ENCODE data around the gene NECTIN2. TPM values are rescaled to one million over a fixed set of nuclear protein-coding genes. Genes with fewer than 3 reads are reported as not detected.

NECTIN2 gene
- polyA plus RNA-seq (ENCODE audit: insufficient read length in 3 of 3), result 100 to 1,000 TPM; 181 to 187 (median 187) TPM
- long read RNA-seq, donor 1, transcript NECTIN2-201 (9 exons, 2,466 nt), result minor isoform, 16 of 92 reads
- long read RNA-seq, donor 1, transcript NECTIN2-202 (6 exons, 2,112 nt), result major isoform, 39 of 92 reads
- long read RNA-seq, donor 1, partial matches to known transcripts, result 37 of 92 reads
- long read RNA-seq, donor 1, other reads (novel, unspliced or antisense), result 0 of 92 reads
- long read RNA-seq, donor 2, transcript NECTIN2-201 (9 exons, 2,466 nt), result minor isoform, 30 of 111 reads
- long read RNA-seq, donor 2, transcript NECTIN2-202 (6 exons, 2,112 nt), result major isoform, 45 of 111 reads
- long read RNA-seq, donor 2, partial matches to known transcripts, result 28 of 111 reads
- long read RNA-seq, donor 2, other reads (novel, unspliced or antisense), result 7 of 111 reads
- long read RNA-seq, donor 3, transcript NECTIN2-201 (9 exons, 2,466 nt), result minor isoform, 11 of 61 reads
- long read RNA-seq, donor 3, transcript NECTIN2-202 (6 exons, 2,112 nt), result major isoform, 31 of 61 reads
- long read RNA-seq, donor 3, partial matches to known transcripts, result 19 of 61 reads
- long read RNA-seq, donor 3, other reads (novel, unspliced or antisense), result 0 of 61 reads
- long read RNA-seq, donor 4, transcript NECTIN2-201 (9 exons, 2,466 nt), result minor isoform, 25 of 121 reads
- long read RNA-seq, donor 4, transcript NECTIN2-202 (6 exons, 2,112 nt), result major isoform, 52 of 121 reads
- long read RNA-seq, donor 4, partial matches to known transcripts, result 37 of 121 reads
- long read RNA-seq, donor 4, other reads (novel, unspliced or antisense), result 7 of 121 reads
- long read RNA-seq, donor 5, transcript NECTIN2-202 (6 exons, 2,112 nt), result major isoform, 28 of 32 reads
- long read RNA-seq, donor 5, partial matches to known transcripts, result 0 of 32 reads
- long read RNA-seq, donor 5, other reads (novel, unspliced or antisense), result 0 of 32 reads
- long read RNA-seq, donor 6, transcript NECTIN2-202 (6 exons, 2,112 nt), result major isoform, 51 of 121 reads
- long read RNA-seq, donor 6, transcript NECTIN2-201 (9 exons, 2,466 nt), result minor isoform, 14 of 121 reads
- long read RNA-seq, donor 6, partial matches to known transcripts, result 56 of 121 reads
- long read RNA-seq, donor 6, other reads (novel, unspliced or antisense), result 0 of 121 reads
- long read RNA-seq, donor 7, transcript NECTIN2-202 (6 exons, 2,112 nt), result major isoform, 44 of 108 reads
- long read RNA-seq, donor 7, transcript NECTIN2-201 (9 exons, 2,466 nt), result minor isoform, 24 of 108 reads
- long read RNA-seq, donor 7, partial matches to known transcripts, result 34 of 108 reads
- long read RNA-seq, donor 7, other reads (novel, unspliced or antisense), result 5 of 108 reads
- long read RNA-seq, donor 8, transcript NECTIN2-202 (6 exons, 2,112 nt), result major isoform, 8 of 27 reads
- long read RNA-seq, donor 8, partial matches to known transcripts, result 18 of 27 reads
- long read RNA-seq, donor 8, other reads (novel, unspliced or antisense), result 0 of 27 reads
- long read RNA-seq, donor 9, transcript NECTIN2-202 (6 exons, 2,112 nt), result major isoform, 50 of 105 reads
- long read RNA-seq, donor 9, transcript NECTIN2-201 (9 exons, 2,466 nt), result minor isoform, 20 of 105 reads
- long read RNA-seq, donor 9, partial matches to known transcripts, result 34 of 105 reads
- long read RNA-seq, donor 9, other reads (novel, unspliced or antisense), result 0 of 105 reads
- long read RNA-seq, donor 10, transcript NECTIN2-202 (6 exons, 2,112 nt), result major isoform, 24 of 87 reads
- long read RNA-seq, donor 10, transcript NECTIN2-201 (9 exons, 2,466 nt), result minor isoform, 20 of 87 reads
- long read RNA-seq, donor 10, partial matches to known transcripts, result 43 of 87 reads
- long read RNA-seq, donor 10, other reads (novel, unspliced or antisense), result 0 of 87 reads
- long read RNA-seq, donor 11, transcript NECTIN2-201 (9 exons, 2,466 nt), result minor isoform, 9 of 47 reads
- long read RNA-seq, donor 11, transcript NECTIN2-202 (6 exons, 2,112 nt), result major isoform, 31 of 47 reads
- long read RNA-seq, donor 11, partial matches to known transcripts, result 7 of 47 reads
- long read RNA-seq, donor 11, other reads (novel, unspliced or antisense), result 0 of 47 reads
- long read RNA-seq, donor 12, transcript NECTIN2-201 (9 exons, 2,466 nt), result minor isoform, 33 of 146 reads
- long read RNA-seq, donor 12, transcript NECTIN2-202 (6 exons, 2,112 nt), result major isoform, 67 of 146 reads
- long read RNA-seq, donor 12, partial matches to known transcripts, result 39 of 146 reads
- long read RNA-seq, donor 12, other reads (novel, unspliced or antisense), result 7 of 146 reads
- long read RNA-seq, donor 13, transcript NECTIN2-201 (9 exons, 2,466 nt), result minor isoform, 7 of 65 reads
- long read RNA-seq, donor 13, transcript NECTIN2-202 (6 exons, 2,112 nt), result major isoform, 21 of 65 reads
- long read RNA-seq, donor 13, partial matches to known transcripts, result 37 of 65 reads
- long read RNA-seq, donor 13, other reads (novel, unspliced or antisense), result 0 of 65 reads
- long read RNA-seq, donor 14, result 0 reads
- long read RNA-seq, donor 15, transcript NECTIN2-201 (9 exons, 2,466 nt), result minor isoform, 27 of 126 reads
- long read RNA-seq, donor 15, transcript NECTIN2-202 (6 exons, 2,112 nt), result major isoform, 69 of 126 reads
- long read RNA-seq, donor 15, partial matches to known transcripts, result 22 of 126 reads
- long read RNA-seq, donor 15, other reads (novel, unspliced or antisense), result 6 of 126 reads
- long read RNA-seq, donor 16, transcript NECTIN2-201 (9 exons, 2,466 nt), result minor isoform, 23 of 124 reads
- long read RNA-seq, donor 16, transcript NECTIN2-202 (6 exons, 2,112 nt), result major isoform, 38 of 124 reads
- long read RNA-seq, donor 16, partial matches to known transcripts, result 63 of 124 reads
- long read RNA-seq, donor 16, other reads (novel, unspliced or antisense), result 0 of 124 reads

DNA sequence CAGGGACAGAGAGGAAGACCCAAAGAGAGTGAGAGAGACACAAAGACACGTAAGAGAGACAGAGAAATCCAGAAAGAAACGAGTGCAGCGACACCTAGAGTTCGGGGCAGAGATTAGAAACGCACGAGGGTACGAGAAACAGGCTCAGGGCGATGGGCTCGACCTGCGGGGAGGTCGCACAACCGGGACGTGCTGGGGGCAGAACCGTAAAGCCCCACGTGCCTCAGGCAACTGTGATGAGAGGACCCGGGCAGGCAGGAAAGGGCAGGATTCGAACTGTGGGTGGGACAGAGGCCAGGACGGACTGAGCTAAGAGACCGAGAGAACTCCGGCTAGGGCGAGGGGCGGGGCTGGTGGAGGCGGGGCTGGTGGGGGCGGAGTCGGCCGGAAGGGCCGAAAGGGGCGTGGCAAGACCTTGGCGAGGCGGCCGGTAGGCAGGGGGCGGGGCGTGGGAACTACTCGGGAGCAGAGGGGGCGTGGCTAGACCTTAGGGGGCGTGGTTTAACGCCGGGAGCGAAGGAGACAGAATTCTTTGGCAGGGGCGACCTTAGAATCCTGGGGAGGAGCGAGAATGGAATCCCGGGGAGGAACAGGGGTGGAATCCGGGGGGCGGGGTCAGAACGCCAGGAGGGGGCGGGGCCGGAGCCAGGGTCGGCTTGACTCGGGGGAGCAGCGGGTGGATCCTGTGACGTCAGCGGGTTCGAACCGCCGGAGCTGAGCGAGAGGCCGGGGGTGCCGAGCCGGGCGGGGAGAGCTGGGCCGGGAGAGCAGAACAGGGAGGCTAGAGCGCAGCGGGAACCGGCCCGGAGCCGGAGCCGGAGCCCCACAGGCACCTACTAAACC, at the start of gene NECTIN2:
NECTIN2 (plus strand) TSS at position 686 of the 843 bp plus-strand sequence. CDS start 229 bp downstream, outside the sequence.
- DNase-seq, result peak; percentile 98

DNA sequence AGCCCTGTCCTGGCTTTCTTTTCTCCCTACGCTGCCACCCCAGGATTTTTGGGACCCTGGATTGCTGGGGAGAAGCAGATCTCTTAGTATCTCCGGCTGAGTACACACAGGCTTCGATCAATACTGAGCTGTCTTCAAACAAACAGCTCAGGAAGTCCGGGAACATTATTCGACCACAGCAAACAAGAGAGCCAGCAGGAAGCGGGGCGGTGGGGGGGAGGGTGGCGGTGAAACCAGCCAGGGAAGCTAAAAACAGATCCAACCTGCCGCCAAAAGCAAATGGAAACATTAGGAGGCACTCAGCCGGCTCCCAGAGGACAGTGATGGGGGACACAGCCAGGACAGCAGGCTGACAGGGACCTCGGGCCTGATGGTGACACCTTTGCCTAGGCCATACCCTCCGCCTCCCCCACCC, 49.4 kb upstream of the NECTIN2 start:
- DNase-seq, result no peak

DNA sequence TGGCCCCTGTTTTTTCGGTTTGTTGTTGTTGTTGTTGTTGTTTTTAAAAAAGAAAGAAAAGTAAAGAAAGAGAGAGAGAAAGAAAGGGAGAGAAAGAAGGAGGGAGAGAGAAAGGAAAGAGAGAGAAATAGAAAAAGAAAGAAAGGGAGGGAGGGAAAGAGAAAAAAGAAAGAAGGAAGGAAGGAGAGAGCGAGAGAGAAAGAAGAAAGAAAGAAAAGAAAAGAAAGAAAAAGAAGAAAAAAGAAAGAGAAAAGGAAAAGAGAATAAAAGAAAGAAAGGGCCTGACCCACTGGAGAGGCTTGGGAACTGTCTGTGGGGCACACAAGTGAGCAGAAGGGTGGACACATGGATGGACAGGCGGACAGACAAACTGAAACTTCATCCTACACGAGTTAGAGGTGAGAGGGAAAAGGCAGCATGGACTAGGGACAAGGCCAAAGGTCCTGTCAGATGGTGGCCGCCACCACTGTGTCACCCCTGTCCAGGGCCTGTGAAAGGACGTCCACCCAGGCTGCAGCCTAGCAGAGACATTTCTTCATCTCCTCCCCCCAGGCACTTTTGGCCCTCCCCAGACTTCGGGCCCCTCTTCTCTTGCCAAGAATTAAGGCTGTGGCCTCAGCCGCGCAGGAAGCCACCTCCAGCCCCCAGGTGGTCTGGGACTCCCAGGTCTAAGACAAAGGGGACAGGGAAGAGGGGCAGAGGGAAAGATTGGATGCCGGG, 46.3 kb upstream of the NECTIN2 start:
- no peak for DNase-seq

DNA sequence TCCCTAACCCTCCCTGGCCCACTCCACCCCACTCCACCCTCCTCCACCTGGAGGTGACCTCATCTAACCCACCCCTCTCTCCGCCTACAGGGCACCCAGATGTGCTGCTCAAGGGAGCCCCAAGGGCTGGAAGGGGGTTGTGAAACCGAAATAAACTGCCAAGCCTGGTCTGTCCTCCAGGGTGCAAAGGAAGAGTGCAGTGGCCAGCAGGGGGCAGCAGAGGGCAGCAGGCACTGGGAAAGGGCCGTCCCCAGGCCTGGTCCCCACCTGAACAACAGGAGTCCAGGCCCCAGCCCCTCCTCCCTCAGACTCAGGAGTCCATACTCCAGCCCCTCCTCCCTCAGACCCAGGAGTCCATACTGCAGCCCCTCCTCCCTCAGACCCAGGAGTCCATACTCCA, 45.6 kb upstream of the NECTIN2 start:
- peak; percentile 78 for DNase-seq

DNA sequence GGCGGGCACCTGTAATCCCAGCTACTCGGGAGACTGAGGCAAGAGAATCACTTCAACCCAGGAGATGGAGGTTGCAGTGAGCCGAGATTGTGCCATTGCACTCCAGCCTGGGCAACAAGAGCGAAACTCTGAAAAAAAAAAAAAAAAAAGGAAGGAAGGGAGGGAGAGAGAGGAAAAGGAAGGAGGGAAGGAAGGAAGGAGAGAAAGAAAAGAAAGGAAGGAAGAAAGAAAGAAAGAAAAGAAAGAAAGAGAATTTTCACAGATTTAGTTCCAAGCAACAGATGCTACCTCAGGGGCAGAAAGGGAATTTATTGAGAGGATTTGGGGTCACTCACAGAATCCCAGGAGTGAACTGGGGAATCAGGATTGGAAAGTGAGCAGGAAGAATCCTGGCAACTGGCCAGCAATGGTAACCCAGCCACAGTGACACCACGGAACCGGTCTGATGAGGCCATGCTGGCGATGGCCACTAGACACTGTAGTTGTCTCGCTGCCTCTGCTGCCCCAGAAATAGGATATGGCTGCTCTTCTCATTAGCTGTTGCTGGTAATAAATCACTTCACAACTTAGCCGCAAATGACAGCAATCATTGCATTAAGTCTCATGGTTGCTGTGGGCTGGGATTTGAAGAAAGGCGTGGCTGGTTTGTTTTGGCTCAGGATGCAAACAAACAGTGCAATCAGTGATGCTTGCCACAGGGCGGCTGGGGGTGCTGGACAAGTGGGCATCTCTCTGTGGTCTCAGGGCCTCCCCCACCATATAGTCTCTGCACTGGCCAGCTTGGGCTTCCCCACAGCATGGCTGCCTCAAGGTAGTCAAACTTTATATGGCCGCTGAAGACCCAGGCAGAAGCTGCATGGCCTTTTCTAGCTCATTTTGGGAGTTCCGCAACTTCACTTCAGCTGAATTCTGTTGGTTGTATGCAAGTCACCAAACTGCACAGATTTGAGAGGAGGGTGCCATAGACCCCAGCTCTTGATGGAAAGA, 42.4 kb upstream of the NECTIN2 start:
- DNase-seq, result no peak

DNA sequence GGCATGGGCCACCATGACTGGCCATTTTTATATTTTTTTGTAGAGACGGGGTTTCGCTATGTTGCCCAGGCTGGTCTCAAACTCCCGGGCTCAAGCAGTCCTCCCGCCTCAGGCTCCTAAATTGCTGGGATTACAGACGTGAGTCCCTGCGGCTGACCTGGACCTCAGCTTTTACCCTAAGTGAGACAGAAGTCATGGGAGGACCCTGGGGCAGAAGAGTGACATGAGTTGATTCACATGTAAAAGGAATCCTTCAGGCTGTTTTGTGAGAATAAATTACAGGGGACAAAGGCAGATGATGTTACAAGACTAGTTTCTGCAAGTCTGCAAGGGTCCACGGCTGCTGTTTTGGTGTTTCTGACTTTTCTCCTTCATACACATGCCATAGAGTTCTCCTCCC, 39.8 kb upstream of the NECTIN2 start:
- no peak for DNase-seq

DNA sequence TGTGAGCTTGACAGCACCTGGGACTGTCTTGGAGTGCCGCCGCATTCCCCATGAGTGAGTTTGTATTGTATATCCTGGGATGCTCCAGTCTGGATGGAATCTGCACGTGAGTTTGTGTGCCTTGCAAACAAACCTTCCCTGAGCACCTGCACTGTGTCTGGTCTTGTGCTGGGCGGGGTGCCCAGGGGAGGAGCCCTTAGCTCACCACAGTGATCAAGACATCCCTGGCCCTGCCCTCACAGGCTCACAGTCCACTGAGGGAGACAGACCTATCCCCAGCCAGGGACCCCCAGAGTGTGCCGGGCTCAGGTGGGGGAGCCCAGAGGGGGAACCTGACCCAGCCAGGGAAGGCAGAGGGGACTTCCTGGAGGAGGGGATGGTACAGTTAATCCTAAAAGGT, 38.9 kb upstream of the NECTIN2 start:
- DNase-seq, result no peak

DNA sequence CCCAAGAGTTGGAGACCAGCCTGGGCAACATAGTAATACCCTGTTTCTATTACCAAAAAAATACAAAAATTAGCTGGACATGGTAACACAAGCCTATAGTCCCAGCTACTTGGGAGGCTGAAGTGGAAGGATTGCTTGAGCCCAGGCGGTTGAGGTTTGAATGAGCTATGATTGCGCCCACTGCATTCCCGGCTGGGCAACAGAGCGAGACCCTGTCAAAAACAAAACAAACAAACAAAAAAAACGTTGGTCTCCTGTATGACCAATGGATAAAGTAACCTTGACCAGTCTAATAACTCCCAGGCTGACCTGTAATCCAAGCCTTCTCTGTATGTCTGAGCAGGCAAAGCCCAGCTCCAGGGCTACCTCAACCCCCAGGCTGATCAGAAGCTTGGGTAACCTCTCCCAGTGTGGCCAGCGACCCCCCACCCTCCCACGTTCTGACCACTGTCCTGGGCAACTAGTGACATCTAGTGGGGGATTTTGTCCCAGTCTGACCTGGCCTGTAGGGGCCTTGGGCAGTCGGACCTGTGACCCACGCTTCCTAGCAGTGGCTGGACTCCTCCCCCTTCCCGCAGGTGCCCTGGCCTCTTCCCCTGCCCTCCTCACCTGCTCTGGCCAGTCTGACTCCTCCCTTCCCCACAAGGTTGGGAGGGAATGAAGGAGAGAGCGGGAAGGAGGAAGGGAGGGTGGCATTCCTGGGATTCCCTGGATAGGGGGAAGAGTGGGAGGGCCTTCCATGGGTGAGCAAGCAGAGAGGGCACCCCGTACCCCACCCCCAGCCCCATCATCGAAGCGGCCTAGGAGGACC, 38.2 kb upstream of the NECTIN2 start:
- peak; percentile 82 for DNase-seq

DNA sequence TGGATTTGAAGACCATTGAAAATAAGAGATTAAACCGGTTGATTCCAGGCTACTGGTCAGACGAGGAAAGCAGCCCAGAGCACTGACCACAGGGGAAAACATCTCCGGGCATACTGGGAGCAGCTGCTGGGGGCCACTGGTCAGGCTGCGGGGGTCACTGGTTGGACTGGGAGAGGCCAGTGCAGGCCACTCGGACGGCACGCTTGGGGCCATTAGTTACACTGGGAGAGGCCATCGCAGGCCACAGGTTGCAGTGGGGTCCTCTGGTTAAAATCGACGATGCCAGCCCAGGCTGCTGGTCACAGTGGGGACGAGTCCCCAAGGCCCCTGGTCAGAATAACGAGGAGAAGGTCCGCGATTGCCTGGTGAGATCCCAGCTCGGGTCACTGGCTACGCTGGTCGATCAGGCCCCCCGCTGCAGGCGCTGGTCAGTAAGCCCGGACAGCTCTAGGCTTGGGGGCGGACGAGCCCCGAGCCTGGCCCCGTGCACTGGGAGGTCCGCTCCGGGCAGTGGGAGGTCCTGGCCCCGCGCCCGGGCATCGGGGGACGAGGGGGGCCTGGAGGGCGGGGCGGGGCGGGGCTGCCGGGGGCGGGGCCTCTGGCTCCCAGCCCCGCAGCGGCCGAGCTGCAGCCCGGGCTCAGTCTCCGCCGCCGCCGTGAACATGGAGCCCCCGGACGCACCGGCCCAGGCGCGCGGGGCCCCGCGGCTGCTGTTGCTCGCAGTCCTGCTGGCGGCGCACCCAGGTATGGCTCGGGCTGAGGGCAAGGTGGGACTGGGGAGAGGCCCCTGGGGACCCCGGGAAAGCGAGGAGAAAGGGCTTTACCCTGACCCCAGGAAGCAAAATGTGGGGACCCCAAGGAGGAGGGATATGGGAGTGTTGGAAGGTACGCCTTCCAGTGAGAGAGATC, 37.4 kb upstream of the NECTIN2 start, which contains the start of gene BCAM:
BCAM (plus strand) TSS at position 641 of the 909 bp plus-strand sequence; CDS start at position 663, 22 bp downstream.
- DNase-seq, result peak; percentile 72

DNA sequence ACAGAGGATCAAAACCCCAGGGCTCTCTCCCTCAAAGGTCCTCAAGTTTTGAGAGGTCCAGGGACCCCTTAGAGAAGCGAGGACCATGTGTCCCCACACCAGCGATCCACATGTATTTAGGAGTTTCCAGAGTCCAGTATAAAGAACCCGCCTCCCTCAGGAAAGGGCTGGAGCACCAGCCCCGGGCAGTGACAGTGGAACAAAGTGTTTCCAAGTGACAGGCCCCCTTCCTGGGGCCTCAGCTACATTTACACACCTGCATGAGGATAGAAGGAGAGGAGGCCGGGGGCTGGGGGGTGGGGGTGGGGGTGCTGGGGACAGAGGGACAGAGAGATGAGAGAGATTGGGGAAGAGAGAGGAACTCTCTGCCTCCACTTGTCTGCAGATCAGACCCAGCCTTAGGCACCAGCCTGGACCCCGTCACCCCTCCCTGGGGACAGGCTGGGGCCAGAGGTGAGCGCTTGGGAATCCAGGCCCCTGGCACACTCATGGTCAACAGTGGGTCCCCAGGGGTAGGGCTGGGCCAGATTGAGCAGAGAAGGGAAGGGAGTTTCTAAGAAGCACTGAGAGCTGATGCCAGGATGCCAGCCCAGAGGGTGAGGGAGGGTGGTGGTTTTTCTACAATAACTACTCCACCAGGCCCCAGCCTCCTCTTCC, 36.4 kb upstream of the NECTIN2 start:
- no peak for DNase-seq

DNA sequence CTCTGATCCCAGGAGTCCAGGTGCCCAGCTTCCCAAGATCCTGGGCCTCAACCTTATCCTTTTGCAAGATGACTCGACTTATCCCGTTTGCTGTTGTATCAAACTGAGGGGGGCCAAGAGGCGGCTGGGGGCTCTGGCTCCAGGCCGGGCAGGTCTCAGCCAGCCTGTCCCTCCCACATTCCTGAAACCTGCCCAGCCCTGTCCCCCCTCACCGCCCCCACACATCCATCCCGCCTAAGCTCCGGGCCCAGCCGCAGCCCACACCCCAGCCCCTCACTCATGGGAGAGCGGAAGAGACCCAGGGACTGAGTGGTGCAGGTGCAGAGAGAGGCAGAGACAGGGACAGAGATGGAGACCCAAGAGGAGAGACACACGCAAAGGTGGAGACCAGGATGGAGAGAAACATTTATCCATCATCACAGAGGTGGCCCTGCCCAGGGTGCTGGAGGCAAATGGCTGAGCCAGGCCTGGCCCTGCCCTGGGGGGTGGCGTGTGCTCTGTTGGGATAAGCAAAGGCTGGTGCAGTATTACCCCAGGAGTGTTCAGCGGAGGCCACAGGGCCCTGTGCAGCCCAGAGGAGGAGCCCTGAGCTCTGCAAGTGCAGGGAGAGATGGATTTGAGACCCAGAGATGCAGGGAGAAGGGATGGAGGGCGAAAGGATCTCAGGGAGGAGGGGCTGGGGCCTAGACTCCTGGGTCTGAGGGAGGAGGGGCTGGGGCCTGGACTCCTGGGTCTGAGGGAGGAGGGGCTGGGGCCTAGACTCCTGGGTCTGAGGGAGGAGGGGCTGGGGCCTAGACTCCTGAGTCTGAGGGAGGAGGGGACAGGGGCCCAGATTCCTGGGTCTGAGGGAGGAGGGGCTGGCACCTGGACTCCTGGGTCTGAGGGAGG, 35.6 kb upstream of the NECTIN2 start:
- DNase-seq, result peak; percentile 59

DNA sequence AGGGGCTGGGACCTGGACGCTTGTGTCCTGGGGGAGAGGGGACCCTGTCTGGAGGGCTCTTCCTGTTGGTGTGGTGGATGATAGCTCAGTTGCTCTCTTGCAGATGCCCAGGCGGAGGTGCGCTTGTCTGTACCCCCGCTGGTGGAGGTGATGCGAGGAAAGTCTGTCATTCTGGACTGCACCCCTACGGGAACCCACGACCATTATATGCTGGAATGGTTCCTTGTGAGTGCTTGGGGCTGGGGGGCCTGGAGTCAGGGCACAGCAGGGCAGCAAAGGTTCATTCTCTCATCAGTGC, 35.0 kb upstream of the NECTIN2 start:
- DNase-seq, result no peak
